Effector memory CD4-positive, alpha-beta T cell (primary cell): Measurements from ENCODE around the gene PPP1R16B.
A peak's percentile ranks its signal among the peaks of the same experiment; 100 is the strongest.

Source experiments
- DNase-seq, 3 donors: peaks; one replicate each; pipeline ENCODE4 v3.0.0-alpha.2; 2020
- H3K27ac ChIP-seq: 2 replicates; pipeline ENCODE4 v1.7.0; 2013; ENCODE audit warnings: mild to moderate bottlenecking, low read length, moderate library complexity; ENCODE audit not compliant: insufficient read depth, poor library complexity, severe bottlenecking
- H3K27me3 ChIP-seq: replicated peaks from 2 replicates; pipeline ENCODE4 v1.7.0; 2013; ENCODE audit warnings: mild to moderate bottlenecking, low read length; ENCODE audit not compliant: insufficient read depth, control insufficient read depth, poor library complexity, severe bottlenecking
- H3K36me3 ChIP-seq: 2 replicates; pipeline ENCODE4 v1.7.0; 2013; ENCODE audit warnings: mild to moderate bottlenecking, low read length, moderate library complexity; ENCODE audit not compliant: control insufficient read depth, insufficient read depth
- H3K4me1 ChIP-seq: 2 replicates; pipeline ENCODE4 v1.7.0; 2013; ENCODE audit warnings: low read length, mild to moderate bottlenecking; ENCODE audit not compliant: control insufficient read depth, insufficient read depth, poor library complexity, severe bottlenecking
- H3K4me3 ChIP-seq: 2 replicates; pipeline ENCODE4 v1.7.0; 2013; ENCODE audit warnings: low read length, low read depth, mild to moderate bottlenecking; ENCODE audit not compliant: insufficient read depth, poor library complexity, severe bottlenecking
- H3K9me3 ChIP-seq: 2 replicates; pipeline ENCODE4 v1.7.0; 2013; ENCODE audit warnings: mild to moderate bottlenecking, low read length, moderate library complexity; ENCODE audit not compliant: control insufficient read depth

Gene PPP1R16B

GRCh38 chr20:38833154-38833856 lies 27.8 kb downstream of the PPP1R16B start:
- DNase-seq = no peak
- peaks cover 30% of the 10 kb centered on the region for H3K4me1 ChIP-seq

GRCh38 chr20:38833857-38834164 lies 28.3 kb downstream of the PPP1R16B start:
- Histone ChIP-seq H3K27me3 (no peaks in the 10 kb centered on the region), H3K4me1 (peaks cover 30% of the 10 kb centered on the region), H3K4me3 (no peak overlapping the region), H3K27ac (peak overlapping the region; percentile 40), H3K36me3 (peaks cover 16% of the 10 kb centered on the region), H3K9me3 (no peaks in the 10 kb centered on the region)
- peak in 1 of 3 donors; percentile 50 for DNase-seq

More at GRCh38 chr20:38833154-38833856, 27.8 kb downstream of the PPP1R16B start:
- Histone ChIP-seq H3K36me3 (peaks cover 15% of the 10 kb centered on the region), H3K27me3 (no peaks in the 10 kb centered on the region), H3K9me3 (no peaks in the 10 kb centered on the region), H3K27ac (peak overlapping the region; percentile 40), H3K4me3 (no peak overlapping the region)

GRCh38 chr20:38834868-38835267 lies 29.4 kb downstream of the PPP1R16B start:
- Histone ChIP-seq H3K9me3 (no peaks in the 10 kb centered on the region), H3K27me3 (no peaks in the 10 kb centered on the region), H3K27ac (no peak overlapping the region), H3K36me3 (peaks cover 16% of the 10 kb centered on the region), H3K4me3 (no peak overlapping the region), H3K4me1 (peaks cover 25% of the 10 kb centered on the region)
- DNase-seq = no peak

GRCh38 chr20:38835792-38836191 lies 30.3 kb downstream of the PPP1R16B start:
- no peak overlapping the region for H3K27ac ChIP-seq
- H3K4me3 ChIP-seq = no peak overlapping the region
- H3K27me3 ChIP-seq = no peaks in the 10 kb centered on the region
- H3K36me3 ChIP-seq = peaks cover 16% of the 10 kb centered on the region
- H3K9me3 ChIP-seq = no peaks in the 10 kb centered on the region
- H3K4me1 ChIP-seq = peaks cover 34% of the 10 kb centered on the region
- no peak for DNase-seq

- no peak overlapping the region for H3K4me3 ChIP-seq
- H3K9me3 ChIP-seq = no peaks in the 10 kb centered on the region
- H3K27ac ChIP-seq = no peak overlapping the region
- DNase-seq = no peak
- H3K4me1 ChIP-seq = peaks cover 42% of the 10 kb centered on the region
- H3K27me3 ChIP-seq = no peaks in the 10 kb centered on the region
- peaks cover 16% of the 10 kb centered on the region for H3K36me3 ChIP-seq
These were observed 31.5 kb downstream of the PPP1R16B start for GRCh38 chr20:38836991-38837390.

GRCh38 chr20:38838326-38838725 lies 32.8 kb downstream of the PPP1R16B start:
- no peak for DNase-seq
- H3K36me3 ChIP-seq = peaks cover 16% of the 10 kb centered on the region
- no peak overlapping the region for H3K27ac ChIP-seq
- H3K4me1 ChIP-seq = peaks cover 48% of the 10 kb centered on the region
- no peak overlapping the region for H3K4me3 ChIP-seq
- no peaks in the 10 kb centered on the region for H3K27me3 ChIP-seq
- H3K9me3 ChIP-seq = no peaks in the 10 kb centered on the region

GRCh38 chr20:38839563-38839962 lies 34.1 kb downstream of the PPP1R16B start:
- H3K36me3 ChIP-seq = peaks cover 16% of the 10 kb centered on the region
- peak overlapping the region; percentile 82 for H3K27ac ChIP-seq
- H3K27me3 ChIP-seq = no peaks in the 10 kb centered on the region
- no peaks in the 10 kb centered on the region for H3K9me3 ChIP-seq
- DNase-seq = no peak
- H3K4me3 ChIP-seq = no peak overlapping the region
- peaks cover 48% of the 10 kb centered on the region for H3K4me1 ChIP-seq

- no peak overlapping the region for H3K4me3 ChIP-seq
These were observed 34.8 kb downstream of the PPP1R16B start for GRCh38 chr20:38840053-38840893.

GRCh38 chr20:38840894-38841470 lies 35.5 kb downstream of the PPP1R16B start:
- Histone ChIP-seq H3K4me3 (no peak overlapping the region), H3K36me3 (peaks cover 10% of the 10 kb centered on the region), H3K9me3 (no peaks in the 10 kb centered on the region), H3K27me3 (no peaks in the 10 kb centered on the region), H3K4me1 (peaks cover 52% of the 10 kb centered on the region), H3K27ac (peak overlapping the region; percentile 82)
- DNase-seq = peak in 1 of 3 donors; percentile 32

More at GRCh38 chr20:38840053-38840893, 34.8 kb downstream of the PPP1R16B start:
- peak in 2 of 3 donors; percentile 21 to 56 for DNase-seq
- H3K27ac ChIP-seq = peak overlapping the region; percentile 82
- no peaks in the 10 kb centered on the region for H3K27me3 ChIP-seq
- peaks cover 52% of the 10 kb centered on the region for H3K4me1 ChIP-seq
- peaks cover 16% of the 10 kb centered on the region for H3K36me3 ChIP-seq
- H3K9me3 ChIP-seq = no peaks in the 10 kb centered on the region

GRCh38 chr20:38841570-38841969 lies 36.1 kb downstream of the PPP1R16B start:
- Histone ChIP-seq H3K4me1 (peaks cover 56% of the 10 kb centered on the region), H3K4me3 (no peak overlapping the region), H3K36me3 (peaks cover 6% of the 10 kb centered on the region), H3K27ac (peak overlapping the region; percentile 82), H3K9me3 (no peaks in the 10 kb centered on the region), H3K27me3 (no peaks in the 10 kb centered on the region)
- DNase-seq = no peak
